GM21381 (cell line): ENCODE data around the gene FLVCR1.
A peak's percentile ranks its signal among the peaks of the same experiment; 100 is the strongest.
"Not testable (repeated sequence)": the region's sequence is repeated elsewhere in the genome, so short reads cannot be mapped to it uniquely, and the experiment has no call there.

ENCODE experiments used
- ATAC-seq: cut with Tn5 transposase; IDR thresholded peaks from one replicate; pipeline ENCODE4 v1.9.1; 2021; ENCODE audit warnings: mild to moderate bottlenecking, moderate library complexity; ENCODE audit not compliant: unreplicated experiment

Gene FLVCR1

GRCh38 chr1:212857992-212858460 is at the start of gene FLVCR1:
TSS of gene FLVCR1 (plus strand) at chr1:212858275. CDS start at chr1:212858453, 178 bp downstream.
- ATAC-seq = peak; percentile 96

GRCh38 chr1:212814537-212815334 is 43.3 kb upstream of the FLVCR1 start:
- ATAC-seq = no peak

GRCh38 chr1:212816567-212817278 is 41.4 kb upstream of the FLVCR1 start:
- ATAC-seq = no peak

GRCh38 chr1:212819726-212820125 is 38.3 kb upstream of the FLVCR1 start:
- no peak for ATAC-seq

- ATAC-seq = no peak
Observed at GRCh38 chr1:212820969-212821368, 37.1 kb upstream of the FLVCR1 start.

- ATAC-seq = no peak
Observed at GRCh38 chr1:212822956-212823355, 35.1 kb upstream of the FLVCR1 start.

GRCh38 chr1:212824201-212824600 is 33.9 kb upstream of the FLVCR1 start:
- ATAC-seq = no peak

GRCh38 chr1:212825798-212826452 is 32.1 kb upstream of the FLVCR1 start:
- ATAC-seq = no peak

- no peak for ATAC-seq
Observed at GRCh38 chr1:212827171-212827776, 30.8 kb upstream of the FLVCR1 start.

GRCh38 chr1:212827831-212828278 is 30.2 kb upstream of the FLVCR1 start:
- no peak for ATAC-seq

- no peak for ATAC-seq
Observed at GRCh38 chr1:212828395-212828794, 29.7 kb upstream of the FLVCR1 start.

GRCh38 chr1:212833211-212834207 is 24.6 kb upstream of the FLVCR1 start:
- ATAC-seq = peak; percentile 92

GRCh38 chr1:212838145-212838544 is 19.9 kb upstream of the FLVCR1 start:
- no peak for ATAC-seq

- ATAC-seq = not testable (repeated sequence)
Observed at GRCh38 chr1:212844521-212844920, 13.6 kb upstream of the FLVCR1 start.

GRCh38 chr1:212847549-212847948 is 10.5 kb upstream of the FLVCR1 start, which contains the start of gene SPATA45:
TSS of gene SPATA45 (minus strand) at chr1:212847649. CDS start at chr1:212836149, 11,500 bp downstream.
- ATAC-seq = no peak

GRCh38 chr1:212852105-212852688 is 5.9 kb upstream of the FLVCR1 start:
- no peak for ATAC-seq

- ATAC-seq = no peak
Observed at GRCh38 chr1:212853658-212854057, 4.4 kb upstream of the FLVCR1 start.

GRCh38 chr1:212856755-212857154 is 1.3 kb upstream of the FLVCR1 start:
- no peak for ATAC-seq
